GM18526 (cell line): ENCODE measurements around the gene ATXN1.

Source experiments
- POLR2A ChIP-seq: IDR thresholded peaks from 3 replicates; pipeline ENCODE4 v1.6.1; 2011; ENCODE audit not compliant: insufficient read length; ENCODE audit errors: extremely low read depth

The ATXN1 gene

DNA sequence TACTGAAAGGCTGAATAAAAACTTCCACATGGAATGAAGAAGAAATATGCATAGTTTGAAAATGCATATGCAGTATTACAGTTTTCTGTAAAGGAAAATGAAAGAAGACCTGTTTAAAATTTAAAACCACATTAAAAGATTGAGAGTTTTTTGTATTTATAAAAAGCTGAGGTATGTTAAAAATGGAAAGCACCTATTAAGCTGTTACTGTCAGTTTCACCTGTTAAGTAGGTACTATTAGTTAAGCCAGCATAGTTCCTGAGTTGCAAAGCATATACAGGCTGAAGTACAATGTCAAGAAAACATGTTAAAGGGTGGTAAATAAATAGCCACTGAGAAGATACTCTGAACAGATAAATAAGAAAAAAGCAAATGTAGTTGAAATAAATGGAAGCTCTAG lies 69.9 kb downstream of the ATXN1 start:
- TF ChIP-seq POLR2A = no peak

DNA sequence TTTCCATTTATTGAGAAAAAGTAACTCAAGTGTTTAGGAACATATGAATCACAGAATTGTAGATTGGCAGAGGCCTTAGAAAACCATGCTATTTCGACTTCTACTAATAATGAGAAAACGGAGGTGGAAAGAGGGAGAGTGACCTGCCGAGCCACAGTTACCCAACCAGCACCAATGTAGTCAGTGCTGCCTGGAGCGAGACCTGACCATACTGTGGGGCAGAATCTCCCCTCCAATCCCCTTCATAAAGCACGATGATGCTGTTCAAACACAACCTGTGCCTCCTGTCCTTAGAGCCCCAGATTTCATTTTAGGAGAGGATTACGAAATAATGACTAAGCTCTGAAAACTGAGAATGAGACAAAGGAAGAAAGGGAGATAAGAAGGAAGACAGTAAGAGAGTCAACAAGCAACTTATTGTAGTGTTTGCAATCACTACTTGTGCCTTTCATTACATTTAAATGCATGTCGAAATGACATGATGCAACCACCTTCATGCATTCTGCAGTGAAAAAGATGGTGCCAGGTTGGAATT lies 70.6 kb downstream of the ATXN1 start:
- TF ChIP-seq POLR2A = no peak

DNA sequence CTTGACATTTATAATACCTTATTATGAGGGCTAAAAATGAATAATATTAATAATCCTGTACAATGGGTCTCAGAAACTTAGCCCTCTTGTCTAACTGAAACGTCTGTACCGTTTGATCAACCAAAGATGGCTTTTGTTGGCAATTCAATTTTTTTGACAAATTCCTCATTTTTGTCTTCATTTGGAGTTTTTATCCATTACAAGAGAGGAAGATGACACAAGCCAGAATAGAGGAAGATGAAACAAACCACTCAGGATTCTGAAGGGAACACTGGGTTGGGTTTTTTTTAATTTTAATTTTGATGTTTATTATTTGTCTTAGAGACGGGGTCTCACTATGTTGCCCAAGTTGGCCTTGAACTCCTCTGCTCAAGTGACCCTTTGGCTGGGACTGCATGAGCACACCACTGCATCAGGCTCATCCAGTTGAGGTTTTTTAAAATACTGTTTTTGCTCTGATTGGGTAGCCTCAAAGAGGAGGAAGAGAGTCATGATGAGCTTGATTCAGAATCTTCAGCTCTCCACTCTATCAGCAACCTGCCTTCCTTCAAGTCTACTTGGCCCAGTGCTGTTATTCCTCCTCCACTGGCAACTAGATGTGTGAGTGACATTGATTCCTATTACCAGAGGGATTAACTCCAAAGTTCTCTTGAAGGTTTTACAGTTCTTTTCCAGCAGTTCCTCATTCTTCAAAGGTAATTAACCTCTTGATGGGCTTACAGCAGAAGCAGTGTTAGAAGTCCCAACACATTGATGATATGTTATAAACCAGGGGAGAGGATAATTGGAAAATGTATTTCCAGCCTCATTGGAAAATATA lies 71.3 kb downstream of the ATXN1 start:
- no peak for TF ChIP-seq POLR2A

DNA sequence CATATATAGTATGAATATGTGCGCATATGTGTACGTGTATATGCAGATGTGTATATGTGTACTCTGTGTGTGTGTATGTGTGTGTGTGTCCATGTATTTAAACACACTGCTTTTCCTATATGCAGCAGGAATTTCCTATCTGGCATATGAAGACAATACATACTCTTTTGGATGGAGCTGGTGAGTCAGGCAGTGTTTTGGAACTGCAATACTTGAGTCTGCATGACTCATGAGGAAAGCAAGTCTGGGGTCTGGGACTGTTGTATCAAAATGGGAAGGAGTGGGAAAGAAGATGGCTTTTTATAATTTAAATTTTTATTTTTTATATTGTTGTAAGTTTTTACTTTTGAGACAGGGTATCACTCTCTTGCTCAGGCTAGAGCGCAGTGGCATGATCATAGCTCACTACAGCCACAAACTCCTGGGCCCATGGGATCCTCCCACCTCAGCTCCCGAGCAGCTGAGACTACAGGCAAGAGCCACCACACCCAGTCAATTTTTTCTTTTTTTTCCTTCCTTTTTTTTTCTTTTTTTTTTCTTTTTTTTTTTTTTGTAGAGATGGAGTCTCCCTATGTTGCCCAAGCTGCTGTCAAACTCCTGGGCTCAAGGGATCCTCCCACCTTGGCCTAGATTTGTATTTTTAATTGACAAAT lies 72.2 kb downstream of the ATXN1 start:
- no peak for TF ChIP-seq POLR2A

DNA sequence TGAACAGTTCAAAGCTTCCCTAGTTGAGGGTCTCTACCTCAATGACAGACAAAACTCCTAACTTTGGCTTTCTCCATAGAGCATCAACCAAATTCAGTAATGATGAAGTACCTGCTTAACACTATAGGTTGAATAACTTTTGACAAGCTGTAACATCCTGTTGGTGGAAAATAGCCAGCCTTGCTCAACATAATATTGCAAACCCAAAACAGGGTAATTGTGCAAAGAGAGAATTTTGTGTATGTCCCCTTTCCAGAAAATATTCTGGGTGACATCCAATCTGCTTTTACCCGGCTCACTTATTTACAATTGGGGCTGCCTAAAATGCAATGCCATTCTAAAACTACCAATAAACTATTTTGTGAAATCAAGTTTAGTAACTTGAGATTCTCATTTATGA lies 72.8 kb downstream of the ATXN1 start:
- TF ChIP-seq POLR2A = no peak

DNA sequence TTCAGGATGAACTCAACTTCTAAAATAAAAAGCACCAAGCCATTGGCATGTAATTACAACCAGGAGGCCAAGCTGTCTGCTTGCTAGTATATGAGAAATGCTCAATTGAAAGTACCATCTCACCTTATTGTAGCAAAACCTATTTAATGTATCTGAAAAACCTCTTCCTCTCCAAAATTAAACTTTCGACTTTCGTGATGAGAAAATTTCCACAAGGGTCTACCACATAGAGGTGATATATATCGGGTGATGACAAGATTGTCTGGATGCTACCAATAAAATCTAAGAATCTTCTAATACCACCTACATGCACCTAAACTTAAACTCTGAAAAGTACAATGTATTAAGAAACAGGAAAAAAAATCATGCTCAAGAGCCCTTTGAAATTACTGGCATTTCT lies 74.2 kb downstream of the ATXN1 start:
- TF ChIP-seq POLR2A = no peak

DNA sequence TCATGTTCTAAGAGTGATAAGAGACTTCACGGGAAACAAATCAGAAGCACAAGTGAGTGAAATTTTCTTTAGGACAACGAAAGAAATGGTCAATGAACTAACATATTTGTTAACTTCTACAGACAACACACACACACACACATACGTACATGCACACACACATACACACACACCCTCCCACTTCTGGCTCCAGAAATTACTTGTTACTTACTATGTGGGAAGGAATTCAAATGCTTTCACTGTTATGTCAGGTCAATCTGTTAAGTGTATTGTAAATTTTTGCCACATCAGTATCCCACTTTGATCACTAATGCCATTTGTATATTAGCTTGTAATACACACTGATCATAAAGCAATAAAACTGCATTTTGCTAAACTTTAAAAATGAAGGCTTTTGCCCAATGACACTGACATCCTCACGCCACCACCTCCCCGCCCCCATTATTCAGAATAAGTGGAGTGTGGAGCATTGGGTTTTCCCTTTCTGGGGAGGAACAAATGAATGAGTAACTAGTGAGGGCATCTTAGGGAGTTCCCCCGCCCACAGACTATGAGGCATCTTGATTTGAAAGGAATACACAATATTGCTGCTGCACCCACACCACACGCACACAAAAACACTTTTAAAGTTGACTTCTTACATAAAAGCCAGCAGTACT lies 76.2 kb downstream of the ATXN1 start:
- no peak for TF ChIP-seq POLR2A

DNA sequence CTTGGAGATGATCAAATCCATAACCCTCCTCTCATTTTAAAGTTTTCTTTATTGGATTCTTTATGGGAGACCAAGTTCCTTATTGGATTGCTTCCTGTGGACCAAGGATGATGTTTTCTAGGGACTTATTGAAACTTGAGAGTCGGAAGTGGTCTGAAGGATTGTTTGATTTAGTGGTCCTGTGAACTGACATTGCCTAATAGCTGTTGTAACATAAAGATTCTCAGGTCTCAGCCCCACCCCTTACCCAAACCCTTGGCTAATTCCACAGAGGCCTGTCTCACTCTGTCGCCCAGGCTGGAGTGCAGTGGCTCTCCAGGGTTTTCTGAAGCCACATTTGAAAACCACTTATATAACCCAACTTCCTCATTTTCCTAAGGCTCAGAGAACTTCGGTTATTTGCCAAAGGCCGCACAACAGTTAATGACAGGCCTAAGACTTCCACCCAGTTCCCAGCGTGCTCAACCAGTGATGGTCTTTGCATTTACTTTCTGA lies 77.0 kb downstream of the ATXN1 start:
- no peak for TF ChIP-seq POLR2A

DNA sequence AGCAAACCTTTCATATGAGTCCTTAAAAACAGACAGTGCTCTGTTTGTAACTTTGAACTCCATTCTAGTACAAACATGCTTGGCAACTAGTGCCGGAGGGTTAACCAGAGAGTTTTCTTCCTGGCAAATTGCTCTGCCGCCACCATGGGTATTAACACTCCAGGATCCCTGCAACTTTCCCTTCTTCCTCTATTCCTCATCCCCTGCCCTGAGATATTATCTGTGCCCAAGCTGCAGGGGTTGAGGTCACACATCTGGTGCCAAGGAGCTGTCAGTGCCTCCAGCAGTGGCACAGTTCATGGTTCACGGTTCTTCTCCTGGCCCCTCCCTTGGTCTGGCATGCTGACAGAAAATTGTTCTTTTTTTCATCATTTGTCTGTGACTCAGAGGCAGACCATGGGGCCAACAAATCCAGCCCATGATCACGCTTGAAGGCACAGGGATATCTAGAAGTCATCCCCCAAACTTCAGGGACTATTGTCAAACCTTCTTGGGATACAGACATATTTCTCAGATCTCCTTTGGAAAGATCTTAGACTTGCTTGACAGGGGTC lies 77.5 kb downstream of the ATXN1 start:
- no peak for TF ChIP-seq POLR2A

DNA sequence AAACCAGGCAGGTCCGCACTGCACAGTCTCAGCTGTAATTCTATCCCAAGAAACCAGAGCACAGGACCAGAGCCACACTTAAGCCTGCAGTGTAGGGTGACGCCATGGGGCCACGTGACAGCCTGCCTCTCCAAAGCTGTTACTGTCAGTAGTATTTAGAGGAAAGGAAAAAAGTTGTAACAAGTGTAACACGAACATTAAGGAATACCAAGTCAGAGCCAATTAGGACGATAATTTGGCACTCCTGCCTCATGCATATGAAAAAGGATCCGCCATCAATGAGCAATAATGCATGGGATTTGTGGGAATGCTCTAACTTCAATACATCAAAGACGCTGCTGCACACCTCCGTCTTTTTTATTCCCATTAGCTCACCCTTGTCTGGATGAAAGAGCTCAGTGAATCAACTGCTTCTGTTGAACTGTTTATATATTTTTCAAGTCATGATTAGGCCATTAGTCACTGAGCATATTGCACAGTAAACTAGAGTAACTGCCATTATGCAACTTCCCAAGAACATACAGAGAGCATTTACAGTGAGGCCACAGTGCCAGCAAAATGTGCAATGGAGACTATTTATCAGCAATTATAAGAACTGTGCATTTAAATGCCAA lies 79.9 kb downstream of the ATXN1 start:
- no peak for TF ChIP-seq POLR2A

DNA sequence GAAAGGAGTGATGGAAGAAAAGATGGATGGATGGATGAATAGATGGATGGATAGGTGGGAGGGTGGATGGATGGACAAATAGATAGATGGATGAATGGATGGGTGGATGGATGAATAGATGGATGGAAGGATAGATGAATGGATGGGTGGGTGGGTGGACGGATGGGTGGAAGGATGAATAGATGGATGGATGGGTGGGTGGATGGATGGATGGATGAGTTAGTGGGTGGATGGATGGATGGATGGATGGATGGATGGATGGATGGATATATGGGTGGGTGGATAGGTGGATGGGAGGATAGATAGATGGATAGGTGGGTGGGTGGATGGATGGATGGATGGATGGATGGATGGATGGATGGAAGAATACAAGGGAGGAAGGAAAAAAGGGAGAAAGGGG lies 82.2 kb downstream of the ATXN1 start:
- TF ChIP-seq POLR2A = no peak

DNA sequence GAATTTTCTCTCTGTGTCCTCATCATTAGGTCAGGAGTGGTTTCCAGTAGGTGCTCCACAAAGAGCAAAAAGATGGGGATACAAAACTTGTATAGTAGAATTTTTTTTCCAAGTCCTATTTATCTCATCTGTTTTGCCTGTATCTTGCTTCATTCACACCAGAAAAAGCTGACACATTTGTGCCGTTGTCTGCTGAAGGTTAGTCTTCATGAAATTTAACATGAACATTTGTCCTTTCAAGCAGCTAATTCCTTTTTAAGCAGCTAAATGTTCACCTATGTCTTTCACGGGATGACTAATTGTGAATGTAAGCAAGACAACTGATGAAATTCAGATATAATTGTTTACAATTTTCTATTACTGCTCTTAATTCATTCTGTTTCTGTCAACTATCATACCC lies 83.8 kb downstream of the ATXN1 start:
- TF ChIP-seq POLR2A = no peak

DNA sequence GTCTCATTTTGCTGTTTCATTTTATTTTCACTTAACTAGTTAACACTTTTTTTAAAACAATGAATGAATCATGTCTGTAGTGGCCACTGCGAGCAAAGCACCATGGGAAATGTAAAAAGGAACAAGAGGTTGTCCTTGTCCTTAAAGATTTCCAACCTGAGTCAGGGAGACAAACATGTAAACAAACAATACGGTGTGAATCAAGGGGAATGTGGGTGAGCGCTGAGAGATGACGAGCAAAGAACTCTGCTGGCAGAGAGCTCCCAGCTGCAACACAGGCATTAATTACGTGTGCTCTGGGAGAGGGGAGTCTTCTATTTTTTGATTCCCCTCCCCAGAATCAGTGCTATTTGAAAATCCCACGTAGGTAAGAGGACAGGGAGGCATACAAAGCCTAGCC lies 84.3 kb downstream of the ATXN1 start:
- TF ChIP-seq POLR2A = no peak

DNA sequence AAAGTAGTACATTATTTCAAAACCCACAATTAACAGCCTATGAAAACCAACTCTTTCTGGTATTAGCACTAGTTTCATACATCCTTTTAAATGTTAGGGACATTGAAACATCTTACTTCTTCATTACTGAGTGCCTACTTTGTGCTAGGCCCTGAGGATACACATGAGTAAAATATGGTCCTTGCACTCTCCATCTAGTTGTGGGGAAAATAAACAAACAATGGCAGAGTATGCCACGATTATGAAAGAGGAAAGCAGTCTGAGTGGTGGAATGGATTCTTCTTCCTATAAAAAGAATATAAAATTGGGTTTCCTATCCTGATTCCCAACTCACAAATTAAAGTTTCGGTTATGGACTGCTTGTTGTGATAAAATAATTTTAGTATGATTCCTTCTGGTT lies 84.9 kb downstream of the ATXN1 start:
- no peak for TF ChIP-seq POLR2A

DNA sequence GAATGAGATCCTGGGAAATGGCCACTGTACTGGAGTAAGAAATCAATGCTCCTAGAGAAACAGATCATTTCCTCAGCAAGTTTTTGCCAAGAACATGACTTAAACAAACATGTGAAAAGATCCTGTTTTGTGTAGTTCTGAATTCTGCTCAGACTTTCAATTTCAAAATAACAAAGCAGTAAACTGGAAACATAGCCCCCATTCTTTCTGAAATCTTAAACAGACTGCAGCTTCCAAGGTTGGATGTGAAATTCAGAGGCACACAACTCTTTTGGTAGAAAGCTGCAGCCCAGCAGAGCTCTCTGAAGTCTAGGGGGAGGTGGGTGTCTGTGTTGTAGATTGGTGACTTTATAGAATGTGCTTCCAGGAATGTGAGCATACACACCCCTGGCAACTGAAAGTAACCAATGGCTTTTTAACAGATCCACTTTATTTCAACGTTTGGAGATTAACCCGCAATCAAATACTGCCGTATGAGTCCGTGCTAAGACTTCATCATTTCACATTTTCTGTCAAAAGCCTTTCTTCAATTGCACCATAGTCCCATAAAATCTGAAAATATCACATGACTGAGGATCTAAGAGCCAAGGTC lies 86.4 kb downstream of the ATXN1 start:
- TF ChIP-seq POLR2A = no peak
